Ishikawa (cell line): Measurements from ENCODE around the gene C5orf52.

Experiments used
- CEBPB ChIP-seq: IDR thresholded peaks from 2 replicates; pipeline ENCODE4 v1.6.1; 2012
- CREB1 ChIP-seq: IDR thresholded peaks from 2 replicates; pipeline ENCODE4 v1.6.1; 2012; ENCODE audit warnings: low read depth
- EGR1 ChIP-seq: IDR thresholded peaks from 2 replicates; pipeline ENCODE4 v1.6.1; 2012
- EP300 ChIP-seq: IDR thresholded peaks from 2 replicates; pipeline ENCODE4 v1.6.1; 2012; ENCODE audit warnings: borderline replicate concordance
- FOXM1 ChIP-seq: IDR thresholded peaks from 2 replicates; pipeline ENCODE4 v1.6.1; 2012; ENCODE audit warnings: low read depth, borderline replicate concordance
- MAX ChIP-seq: IDR thresholded peaks from 2 replicates; pipeline ENCODE4 v1.6.1; 2012
- NFIC ChIP-seq: IDR thresholded peaks from 2 replicates; pipeline ENCODE4 v1.6.1; 2012
- RAD21 ChIP-seq: IDR thresholded peaks from 2 replicates; pipeline ENCODE4 v1.6.1; 2012; ENCODE audit warnings: low read depth
- REST ChIP-seq: IDR thresholded peaks from 2 replicates; pipeline ENCODE4 v1.6.1; 2012; ENCODE audit warnings: low read depth, mild to moderate bottlenecking
- TAF1 ChIP-seq: IDR thresholded peaks from 2 replicates; pipeline ENCODE4 v1.6.1; 2012; ENCODE audit warnings: low read depth, mild to moderate bottlenecking
- TCF12 ChIP-seq: IDR thresholded peaks from 2 replicates; pipeline ENCODE4 v1.6.1; 2012; ENCODE audit warnings: low read depth
- TEAD4 ChIP-seq: IDR thresholded peaks from 2 replicates; pipeline ENCODE4 v1.6.1; 2012
- USF1 ChIP-seq: IDR thresholded peaks from 2 replicates; pipeline ENCODE4 v1.6.1; 2012
- YY1 ChIP-seq: IDR thresholded peaks from 2 replicates; pipeline ENCODE4 v1.6.1; 2012; ENCODE audit warnings: low read depth
- ZBTB7A ChIP-seq: IDR thresholded peaks from 2 replicates; pipeline ENCODE4 v1.6.1; 2012; ENCODE audit warnings: low read depth

C5orf52 gene

GRCh38 chr5:157713830-157714595 is 42.7 kb downstream of the C5orf52 start:
- no peak for TF ChIP-seq NFIC
- no peak for TF ChIP-seq RAD21
- no peak for TF ChIP-seq TAF1
- no peak for TF ChIP-seq CEBPB
- no peak for TF ChIP-seq EP300
- no peak for TF ChIP-seq CREB1
- TF ChIP-seq TEAD4, result no peak
- no peak for TF ChIP-seq ZBTB7A
- no peak for TF ChIP-seq FOXM1
- no peak for TF ChIP-seq MAX
- no peak for TF ChIP-seq YY1
- TF ChIP-seq USF1, result no peak
- TF ChIP-seq EGR1, result no peak

GRCh38 chr5:157714596-157714864 is 43.2 kb downstream of the C5orf52 start:
- TF ChIP-seq EGR1 (no peak), EP300 (no peak), ZBTB7A (no peak), USF1 (no peak), RAD21 (no peak)

GRCh38 chr5:157718519-157718918 is 47.2 kb downstream of the C5orf52 start:
- TF ChIP-seq EP300 (no peak), TAF1 (no peak), RAD21 (peak; percentile 76), ZBTB7A (no peak), YY1 (no peak)

GRCh38 chr5:157719245-157719644 is 47.9 kb downstream of the C5orf52 start:
- TF ChIP-seq USF1 (no peak), ZBTB7A (no peak), REST (no peak), MAX (no peak)

GRCh38 chr5:157721159-157721558 is 49.8 kb downstream of the C5orf52 start:
- no peak for TF ChIP-seq ZBTB7A
- TF ChIP-seq TAF1, result no peak
- TF ChIP-seq FOXM1, result no peak
- no peak for TF ChIP-seq CREB1
- TF ChIP-seq REST, result no peak
- TF ChIP-seq CEBPB, result no peak
- no peak for TF ChIP-seq MAX
- TF ChIP-seq TCF12, result no peak
- TF ChIP-seq NFIC, result no peak
- TF ChIP-seq YY1, result no peak
- no peak for TF ChIP-seq USF1
- TF ChIP-seq EGR1, result no peak
- no peak for TF ChIP-seq EP300
- TF ChIP-seq TEAD4, result no peak
